Measurements from ENCODE around the gene ACTRT2.

Gene ACTRT2

DNA sequence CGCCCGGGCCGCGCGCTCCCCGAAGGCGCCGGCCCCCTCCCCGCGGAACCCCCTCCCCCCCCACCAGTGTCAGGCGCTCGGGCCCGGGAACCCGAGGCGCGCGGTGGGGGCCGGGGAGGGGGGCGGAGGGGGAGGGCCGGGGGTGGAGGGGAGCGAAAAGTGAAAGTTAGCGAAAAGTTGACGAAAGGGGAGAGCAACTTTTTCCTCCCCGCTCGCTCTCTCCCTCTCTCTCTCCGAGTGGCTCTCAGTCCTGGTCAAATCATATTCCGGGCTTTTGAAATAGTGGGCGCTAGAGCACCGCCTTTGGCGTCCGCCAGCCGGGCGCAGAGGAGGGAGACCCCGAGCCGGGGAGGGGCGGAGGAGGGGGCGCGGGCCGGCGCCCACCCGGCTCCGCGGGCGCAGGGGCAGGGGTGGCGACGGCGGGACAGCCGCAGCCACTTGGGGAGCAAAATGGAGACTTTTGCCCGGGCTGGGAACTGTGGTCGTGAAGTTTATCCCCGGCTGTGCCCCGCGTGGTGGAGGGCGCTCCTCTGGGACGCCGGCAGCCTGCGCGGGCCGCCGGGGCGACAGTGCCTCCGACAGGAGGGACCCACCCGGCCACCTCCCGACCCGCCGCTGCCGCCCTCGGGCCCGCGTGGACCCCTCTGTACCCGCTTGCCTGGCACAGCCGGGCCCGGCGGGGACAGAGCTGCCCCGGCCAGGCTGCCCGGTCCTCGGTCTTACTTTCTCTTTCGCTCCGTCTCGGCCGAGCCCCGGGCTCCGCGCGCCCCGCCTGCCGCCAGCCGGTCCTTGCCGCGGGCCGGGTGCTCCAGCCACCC is 48.4 kb downstream of the ACTRT2 start:
- DNase-seq, result peak; percentile 69

DNA sequence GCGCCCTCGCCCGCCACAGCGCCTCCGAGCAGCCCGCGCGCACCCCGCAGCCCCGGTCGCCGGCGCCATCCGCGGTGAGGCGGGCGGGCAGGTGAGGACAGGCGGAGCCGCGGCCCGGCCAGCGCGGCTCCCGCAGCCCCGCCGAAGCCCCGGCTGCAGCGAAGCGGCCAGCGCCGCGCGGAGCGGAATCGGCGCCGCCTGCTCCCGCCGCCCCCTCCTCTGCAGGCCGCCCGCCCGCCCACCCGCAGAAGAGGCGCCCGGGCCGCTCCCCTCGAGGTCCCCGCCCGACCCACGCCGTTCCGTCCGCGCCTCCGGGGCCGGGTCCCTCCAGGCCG is 49.0 kb downstream of the ACTRT2 start:
- DNase-seq, result no peak

DNA sequence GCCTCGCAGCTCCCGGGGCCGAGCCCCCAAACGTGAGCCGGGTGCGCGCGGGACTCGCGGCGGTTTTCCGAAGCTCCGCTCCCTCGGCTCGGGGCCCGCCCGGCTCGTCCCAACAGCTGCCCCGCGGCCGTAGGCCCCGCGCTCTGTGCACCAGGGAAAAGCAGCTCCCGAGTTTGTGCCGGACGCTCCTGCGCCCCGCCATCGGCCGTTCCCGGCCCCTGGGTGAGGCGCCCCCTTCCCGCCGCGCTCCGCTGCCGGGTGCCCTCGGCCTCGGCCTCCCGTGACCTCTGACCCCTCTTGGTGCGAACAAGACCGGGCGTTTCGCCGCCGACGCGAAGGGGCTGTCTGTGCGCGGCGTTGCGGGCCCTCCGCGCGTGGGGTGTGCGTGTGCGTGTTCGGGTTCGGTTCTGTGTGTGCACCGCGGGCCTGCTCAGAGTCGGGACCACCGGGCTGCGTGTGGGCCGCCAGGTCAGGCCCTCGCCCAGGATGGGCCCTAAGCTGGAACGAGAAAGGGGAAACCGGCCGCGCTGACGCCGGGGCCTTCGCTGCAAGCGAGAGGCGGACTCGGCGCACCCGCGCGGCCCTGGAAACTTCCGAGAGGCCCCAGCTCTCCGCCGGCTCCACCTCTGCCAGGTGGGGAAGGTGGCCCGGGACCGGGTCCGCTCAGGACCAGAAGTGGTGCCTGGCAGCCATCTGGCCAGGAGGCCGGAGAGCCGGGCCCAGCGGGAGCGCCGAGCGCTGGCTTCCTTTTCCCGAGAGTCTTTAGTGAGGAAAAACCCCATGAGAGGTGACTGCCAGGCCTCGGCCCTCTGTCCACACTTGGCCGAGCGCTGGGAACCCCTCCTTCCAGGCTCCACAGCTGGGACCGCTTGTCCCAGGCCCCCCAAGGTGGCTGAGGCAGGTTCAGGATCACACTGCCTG is 49.6 kb downstream of the ACTRT2 start:
- DNase-seq, result peak; percentile 52

DNA sequence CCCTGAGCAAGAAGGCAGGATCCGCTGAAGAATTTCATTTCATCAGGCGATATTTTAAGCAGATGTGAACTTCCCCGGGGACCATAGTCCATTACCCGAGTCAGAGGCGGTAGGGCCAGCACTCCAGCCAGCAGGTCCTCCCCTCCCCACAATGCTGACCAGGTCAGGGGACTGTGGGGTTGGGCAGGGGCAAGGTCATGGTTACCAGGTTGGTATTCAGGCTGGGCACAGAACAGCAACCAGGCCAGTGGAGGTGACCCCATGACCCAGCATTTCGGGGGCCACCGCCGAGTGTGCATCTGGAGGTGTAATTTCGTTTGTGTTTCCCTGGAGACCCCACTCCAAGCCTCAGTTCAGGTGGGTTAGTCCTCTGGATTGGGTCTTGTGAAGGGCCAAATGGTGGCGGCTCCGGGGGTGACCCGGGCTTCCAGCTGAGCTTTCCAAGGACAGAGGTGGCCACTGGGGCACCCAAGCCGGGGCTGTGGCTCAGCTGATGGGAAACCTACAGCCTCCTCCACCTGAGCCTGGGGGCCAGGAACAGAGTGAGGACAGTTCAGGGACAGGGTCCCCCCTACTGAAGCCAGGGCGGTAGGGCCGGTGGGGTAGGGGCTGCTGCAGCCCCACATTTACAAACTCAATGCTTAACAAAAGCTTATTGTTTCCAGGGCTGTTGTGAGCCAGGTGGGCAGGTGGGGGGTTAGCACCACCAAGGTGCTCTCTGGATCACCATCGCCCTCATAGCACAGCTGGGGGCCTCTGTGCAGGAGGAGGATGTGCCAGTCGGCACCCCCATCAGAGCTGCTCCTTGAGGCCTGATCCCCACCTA is 50.5 kb downstream of the ACTRT2 start:
- no peak for DNase-seq

Measured in islet precursor cell (in vitro differentiated cells).